Cardiac muscle cell (in vitro differentiated cells and primary cell): Measurements from ENCODE around the gene SNAP29. TPM values are rescaled to one million over a fixed set of nuclear protein-coding genes. Genes with fewer than 3 reads are reported as not detected.
"Not testable (repeated sequence)": the region's sequence is repeated elsewhere in the genome, so short reads cannot be mapped to it uniquely, and the experiment has no call there.

Experiments
- DNase-seq, 2 donors: peaks; one replicate each; pipeline versions ENCODE4 v3.0.0 to v3.0.0-alpha.2; 2010 to 2017; ENCODE audit warnings: low read depth in 1 of 2, low spot score in 1 of 2
- H3K27ac ChIP-seq: fragments of 200-600 bp; sonication (generic); 2 replicates; pipeline ENCODE4 v1.5.1; 2016
- H3K27me3 ChIP-seq: fragments of 200-600 bp; sonication (generic); 2 replicates; pipeline ENCODE4 v1.6.0; 2016; ENCODE audit warnings: control low read depth
- H3K36me3 ChIP-seq: fragments of 200-600 bp; sonication (generic); 2 replicates; pipeline ENCODE4 v1.5.1; 2016; ENCODE audit warnings: control low read depth
- H3K4me1 ChIP-seq: fragments of 200-600 bp; sonication (generic); 2 replicates; pipeline ENCODE4 v1.8.1; 2017; ENCODE audit warnings: low read depth, mild to moderate bottlenecking, mixed run types
- H3K4me3 ChIP-seq: fragments of 200-600 bp; sonication (generic); 2 replicates; pipeline ENCODE4 v1.5.1; 2016; ENCODE audit warnings: mild to moderate bottlenecking
- H3K9me3 ChIP-seq: fragments of 200-600 bp; sonication (generic); 2 replicates; pipeline ENCODE4 v1.5.1; 2017; ENCODE audit warnings: low read depth, mild to moderate bottlenecking, control low read depth
- CTCF ChIP-seq: IDR thresholded peaks from 2 replicates; pipeline ENCODE4 v1.5.1; 2012; ENCODE audit warnings: low read depth, mild to moderate bottlenecking, low read length
- polyA plus RNA-seq: library from polyadenylated mRNA; unstranded; fragments of >200 nt; fragmentation: Nextera tagmentation; extraction: Ambion mirVana; gene quantifications from 2 replicates; pipeline ENCODE4 v1.2.1, GENCODE V29; 2016
- total RNA-seq: library from RNA; depleted of rRNA; stranded (reverse); fragments of >200 nt; gene quantifications from 2 replicates; pipeline ENCODE4 v1.2.3, GENCODE V29; 2016

The SNAP29 gene
- total and polyA plus RNA-seq, 2 experiments from 2014 or later, result 22.0 to 37.9 TPM

GRCh38 chr22:20829491-20830134 is 29.2 kb upstream of the SNAP29 start:
- Histone ChIP-seq H3K27ac (no peak overlapping the region), H3K36me3 (peaks cover 8% of the 10 kb centered on the region), H3K27me3 (no peaks in the 10 kb centered on the region), H3K4me1 (no peaks in the 10 kb centered on the region), H3K9me3 (no peaks in the 10 kb centered on the region), H3K4me3 (no peak overlapping the region)
- DNase-seq, result no peak
- no peak for TF ChIP-seq CTCF

GRCh38 chr22:20833225-20833665 is 25.6 kb upstream of the SNAP29 start:
- DNase-seq, result no peak
- no peak for TF ChIP-seq CTCF
- no peaks in the 10 kb centered on the region for H3K9me3 ChIP-seq
- H3K4me1 ChIP-seq, result no peaks in the 10 kb centered on the region
- no peak overlapping the region for H3K27ac ChIP-seq
- H3K4me3 ChIP-seq, result no peak overlapping the region
- H3K27me3 ChIP-seq, result no peaks in the 10 kb centered on the region
- H3K36me3 ChIP-seq, result peaks cover 8% of the 10 kb centered on the region

GRCh38 chr22:20834206-20834605 is 24.6 kb upstream of the SNAP29 start:
- H3K4me1 ChIP-seq, result no peaks in the 10 kb centered on the region
- no peaks in the 10 kb centered on the region for H3K9me3 ChIP-seq
- peaks cover 8% of the 10 kb centered on the region for H3K36me3 ChIP-seq
- DNase-seq, result no peak
- no peak overlapping the region for H3K4me3 ChIP-seq
- H3K27me3 ChIP-seq, result no peaks in the 10 kb centered on the region
- no peak for TF ChIP-seq CTCF
- H3K27ac ChIP-seq, result no peak overlapping the region

GRCh38 chr22:20834725-20835124 is 24.1 kb upstream of the SNAP29 start:
- Histone ChIP-seq H3K4me3 (no peak overlapping the region), H3K4me1 (no peaks in the 10 kb centered on the region), H3K9me3 (no peaks in the 10 kb centered on the region), H3K27me3 (no peaks in the 10 kb centered on the region), H3K36me3 (peaks cover 8% of the 10 kb centered on the region), H3K27ac (no peak overlapping the region)
- TF ChIP-seq CTCF, result no peak
- no peak for DNase-seq

GRCh38 chr22:20836987-20837823 is 21.6 kb upstream of the SNAP29 start:
- H3K27me3 ChIP-seq, result no peaks in the 10 kb centered on the region
- no peak overlapping the region for H3K27ac ChIP-seq
- H3K4me1 ChIP-seq, result no peaks in the 10 kb centered on the region
- no peak for DNase-seq
- no peak overlapping the region for H3K4me3 ChIP-seq
- peaks cover 6% of the 10 kb centered on the region for H3K36me3 ChIP-seq
- H3K9me3 ChIP-seq, result no peaks in the 10 kb centered on the region
- TF ChIP-seq CTCF, result no peak

GRCh38 chr22:20839354-20839753 is 19.5 kb upstream of the SNAP29 start:
- not testable (repeated sequence) for H3K9me3 ChIP-seq, H3K27ac ChIP-seq, H3K4me3 ChIP-seq, H3K27me3 ChIP-seq, DNase-seq, H3K36me3 ChIP-seq, H3K4me1 ChIP-seq
